ENCODE data around the gene KRT6A.
"Not testable (repeated sequence)": the region's sequence is repeated elsewhere in the genome, so short reads cannot be mapped to it uniquely, and the experiment has no call there.

The KRT6A gene

GRCh38 chr12:52501490-52501889, 8.4 kb upstream of the KRT6A start:
- no peak overlapping the region for H3K4me3 ChIP-seq
- DNase-seq (ENCODE audit: low spot score) = no peak
- H3K27ac ChIP-seq = no peak overlapping the region
- TF ChIP-seq CTCF (IDR thresholded peaks at IDR 0.05) = no peak

- not testable (repeated sequence) for H3K4me3 ChIP-seq; DNase-seq (ENCODE audit: low spot score); H3K27ac ChIP-seq
These were observed 7.5 kb upstream of the KRT6A start for GRCh38 chr12:52500574-52500973.

- Histone ChIP-seq H3K27ac (no peak overlapping the region), H3K4me3 (no peak overlapping the region)
- DNase-seq (ENCODE audit: low spot score) = no peak
- no peak for TF ChIP-seq CTCF (IDR thresholded peaks at IDR 0.05)
These were observed 6.9 kb upstream of the KRT6A start for GRCh38 chr12:52499806-52500560.

- DNase-seq (ENCODE audit: low spot score) = no peak
- no peak for TF ChIP-seq CTCF (IDR thresholded peaks at IDR 0.05)
- H3K4me3 ChIP-seq = no peak overlapping the region
- H3K27ac ChIP-seq = no peak overlapping the region
These were observed 5.9 kb upstream of the KRT6A start for GRCh38 chr12:52498946-52499345.

GRCh38 chr12:52497975-52498374, 4.9 kb upstream of the KRT6A start:
- no peak for DNase-seq (ENCODE audit: low spot score)
- no peak for TF ChIP-seq CTCF (IDR thresholded peaks at IDR 0.05)
- no peak overlapping the region for H3K4me3 ChIP-seq
- no peak overlapping the region for H3K27ac ChIP-seq

- peak; percentile 72 for DNase-seq (ENCODE audit: low spot score)
- Histone ChIP-seq H3K27ac (no peak overlapping the region), H3K4me3 (no peak overlapping the region)
- no peak for TF ChIP-seq CTCF (IDR thresholded peaks at IDR 0.05)
These were observed 3.6 kb upstream of the KRT6A start for GRCh38 chr12:52496590-52497071.

- no peak overlapping the region for H3K27ac ChIP-seq
- no peak for DNase-seq (ENCODE audit: low spot score)
- H3K4me3 ChIP-seq = no peak overlapping the region
- TF ChIP-seq CTCF (IDR thresholded peaks at IDR 0.05) = no peak
These were observed 3.0 kb upstream of the KRT6A start for GRCh38 chr12:52496054-52496453.
